T-helper 1 cell treated with Interleukin-12 subunit alpha and Interleukin-12 subunit beta and Interleukin-4 antibody, amounts not matched to agents 30 μg/mL and 1 μg/mL, for 36 hours (primary cell): ENCODE results near the gene SNAP47.

ENCODE experiments used
- H3K27ac Mint-ChIP-seq: one replicate; pipeline ENCODE4 v1.8.0; 2021; ENCODE audit warnings: mild to moderate bottlenecking, mixed read lengths
- H3K27me3 Mint-ChIP-seq: one replicate; pipeline ENCODE4 v1.8.0; 2021; ENCODE audit warnings: low read depth, mixed read lengths
- H3K36me3 Mint-ChIP-seq: one replicate; pipeline ENCODE4 v1.8.0; 2021; ENCODE audit warnings: low read depth, mixed read lengths
- H3K4me1 Mint-ChIP-seq: one replicate; pipeline ENCODE4 v1.8.0; 2021; ENCODE audit warnings: low read depth, mixed read lengths
- H3K4me3 Mint-ChIP-seq: one replicate; pipeline ENCODE4 v1.8.0; 2021; ENCODE audit warnings: mild to moderate bottlenecking, moderate library complexity, mixed read lengths
- H3K9me3 Mint-ChIP-seq: one replicate; pipeline ENCODE4 v1.8.0; 2021; ENCODE audit warnings: mixed read lengths

Gene SNAP47

DNA sequence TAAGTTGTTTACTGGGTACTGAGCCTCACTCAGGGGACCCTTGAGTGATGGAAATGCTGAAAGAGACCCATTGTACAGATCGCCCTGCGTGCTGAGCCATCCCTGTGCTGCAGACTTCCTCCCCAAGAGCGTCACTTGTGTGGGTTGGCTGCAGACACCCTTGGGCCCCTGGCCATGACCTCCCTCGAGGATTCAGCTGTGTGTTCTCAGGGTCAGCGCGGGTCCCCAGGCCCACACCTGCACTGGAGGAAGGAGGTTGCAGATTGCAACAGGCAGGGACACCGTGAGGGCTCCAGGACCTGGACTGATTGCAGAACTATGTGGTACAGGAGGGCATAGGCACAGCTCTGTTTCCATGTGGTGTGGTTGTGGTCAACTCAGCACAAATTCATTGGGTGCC, 4.4 kb downstream of the SNAP47 start:
- Mint-ChIP-seq H3K4me3 (no peak overlapping the region), H3K36me3 (peaks cover 3% of the 10 kb centered on the region), H3K27ac (no peak overlapping the region), H3K27me3 (no peaks in the 10 kb centered on the region), H3K4me1 (peaks cover 32% of the 10 kb centered on the region), H3K9me3 (no peaks in the 10 kb centered on the region)

DNA sequence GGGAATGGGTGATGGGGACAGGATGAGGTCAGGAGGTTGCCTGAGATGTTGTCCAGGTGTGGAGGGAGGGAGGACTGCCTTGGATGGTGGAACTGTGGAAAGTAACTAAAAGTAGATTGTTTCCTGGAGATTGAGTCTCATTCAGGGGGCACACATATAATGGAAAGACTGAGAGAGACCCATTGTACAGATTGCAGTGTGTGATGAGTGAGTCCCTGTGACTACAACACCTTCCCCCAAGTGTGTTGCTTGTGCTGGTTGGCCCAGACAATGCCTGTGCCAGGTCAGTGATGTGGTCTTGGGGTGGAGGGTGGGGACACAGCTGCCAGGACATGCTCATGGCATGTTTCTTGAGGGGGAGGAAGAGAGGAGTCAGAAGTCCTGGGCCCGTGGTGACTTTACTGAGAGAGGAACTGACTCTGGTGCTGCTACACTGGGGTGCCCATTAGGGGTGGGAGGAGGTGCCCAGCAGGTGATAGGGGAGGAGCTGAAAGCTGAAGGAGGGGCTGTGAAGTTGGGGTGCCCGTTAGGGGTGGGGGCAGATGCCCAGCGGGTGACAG, 5.2 kb downstream of the SNAP47 start:
- H3K27me3 Mint-ChIP-seq = no peaks in the 10 kb centered on the region
- H3K27ac Mint-ChIP-seq = no peak overlapping the region
- no peaks in the 10 kb centered on the region for H3K9me3 Mint-ChIP-seq
- peaks cover 3% of the 10 kb centered on the region for H3K36me3 Mint-ChIP-seq
- peaks cover 38% of the 10 kb centered on the region for H3K4me1 Mint-ChIP-seq
- no peak overlapping the region for H3K4me3 Mint-ChIP-seq

- Mint-ChIP-seq H3K36me3 (peaks cover 1% of the 10 kb centered on the region), H3K4me1 (peaks cover 31% of the 10 kb centered on the region), H3K9me3 (no peaks in the 10 kb centered on the region), H3K27me3 (no peaks in the 10 kb centered on the region), H3K27ac (peak overlapping the region; percentile 22), H3K4me3 (no peak overlapping the region)
Observed at GRCh38 chr1:227741166-227741870, 6.1 kb downstream of the SNAP47 start.

DNA sequence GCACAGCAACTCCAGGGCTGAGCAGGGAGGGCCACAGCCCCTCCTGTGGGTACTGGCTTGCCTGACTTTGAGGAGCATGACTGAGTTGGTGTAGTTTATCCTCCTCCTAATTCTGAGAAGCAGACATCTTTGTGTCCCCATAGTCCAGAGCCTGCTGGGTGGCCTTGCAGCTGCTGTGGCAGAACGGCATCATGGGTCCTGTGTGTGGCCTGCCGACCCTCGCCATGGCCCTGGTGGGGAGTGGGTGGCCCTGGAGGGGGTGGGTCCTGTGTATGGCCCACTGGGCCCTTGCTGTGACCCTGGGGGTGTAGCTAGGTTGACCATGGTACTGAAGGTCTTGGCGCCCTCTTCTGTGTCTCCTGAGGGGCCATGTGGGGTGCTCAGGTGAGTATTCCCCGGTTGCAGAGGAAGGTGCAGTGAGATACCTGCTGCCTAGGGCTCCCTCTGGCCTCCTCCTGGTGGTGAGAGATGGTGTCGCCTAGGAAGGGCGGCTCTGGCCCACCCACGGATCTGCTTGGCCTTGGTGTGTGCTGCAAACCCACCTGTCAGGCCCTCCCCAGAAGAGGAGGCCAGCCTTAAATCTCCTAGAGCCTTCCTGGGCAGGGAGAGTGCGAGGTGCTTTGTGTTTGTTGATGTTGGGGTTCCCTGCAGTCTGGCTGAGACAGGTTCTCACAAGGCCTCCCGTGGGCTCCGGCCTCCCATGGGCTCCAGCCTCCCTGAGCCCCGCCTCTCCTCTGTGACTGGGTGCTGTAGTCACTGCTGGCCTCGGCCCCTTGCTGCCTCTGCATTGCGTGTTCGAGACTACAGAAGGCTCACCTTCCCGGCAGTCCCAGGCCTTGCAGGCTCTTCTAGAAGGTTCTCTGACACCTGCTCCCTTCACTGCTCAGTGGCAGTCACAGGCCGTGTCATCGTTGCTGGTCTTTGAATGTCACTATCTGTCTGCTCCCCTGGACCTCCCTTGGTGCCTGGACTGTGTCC, 7.8 kb downstream of the SNAP47 start:
- Mint-ChIP-seq H3K27me3 (no peaks in the 10 kb centered on the region), H3K4me3 (no peak overlapping the region), H3K9me3 (no peaks in the 10 kb centered on the region), H3K36me3 (peaks cover 4% of the 10 kb centered on the region), H3K4me1 (peaks cover 25% of the 10 kb centered on the region), H3K27ac (no peak overlapping the region)

DNA sequence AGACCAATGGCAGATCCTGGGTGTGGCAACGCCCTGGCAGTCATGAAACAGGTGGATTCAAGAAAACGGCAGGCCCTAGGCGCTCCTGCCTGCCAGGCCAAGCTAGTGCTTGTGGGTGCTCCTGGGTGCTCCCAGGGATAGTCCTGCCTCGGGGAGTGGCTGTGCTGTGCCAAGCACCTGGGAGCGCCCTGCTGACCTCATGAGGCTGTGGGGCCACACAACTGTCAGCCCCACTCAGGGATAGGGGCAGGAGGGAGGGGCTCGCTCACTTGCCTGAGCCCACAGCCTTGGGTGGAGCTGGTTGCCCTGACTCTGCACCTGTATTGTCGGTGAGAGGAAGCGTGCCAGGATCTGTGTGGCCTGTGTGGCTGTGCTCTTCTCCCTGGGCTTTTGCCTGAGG, 9.4 kb downstream of the SNAP47 start:
- Mint-ChIP-seq H3K36me3 (peaks cover 6% of the 10 kb centered on the region), H3K27ac (no peak overlapping the region), H3K9me3 (no peaks in the 10 kb centered on the region), H3K4me1 (peaks cover 34% of the 10 kb centered on the region), H3K27me3 (no peaks in the 10 kb centered on the region), H3K4me3 (no peak overlapping the region)

GRCh38 chr1:227745568-227746265, 10.5 kb downstream of the SNAP47 start:
- Mint-ChIP-seq H3K4me3 (no peak overlapping the region), H3K4me1 (peaks cover 29% of the 10 kb centered on the region), H3K9me3 (no peaks in the 10 kb centered on the region), H3K27ac (no peak overlapping the region), H3K36me3 (peaks cover 6% of the 10 kb centered on the region), H3K27me3 (no peaks in the 10 kb centered on the region)

DNA sequence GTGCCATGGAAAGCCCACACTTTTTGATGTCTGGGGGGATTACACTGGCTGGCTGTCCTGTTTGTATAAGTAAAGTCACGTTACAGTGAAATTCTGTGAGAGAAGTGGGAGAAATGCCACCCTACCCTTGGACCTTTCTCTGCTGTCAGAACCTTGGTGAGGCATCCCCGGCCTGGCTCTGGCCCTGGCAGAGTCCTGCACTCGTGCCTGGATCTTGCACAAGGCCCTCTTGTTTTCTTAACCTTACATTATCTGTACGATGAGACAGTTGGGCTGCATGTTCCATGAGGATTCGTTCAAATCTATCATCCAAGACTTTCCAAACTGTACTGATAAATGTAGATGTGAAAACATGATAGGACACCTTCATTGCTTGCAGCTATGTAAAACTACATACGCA, 11.4 kb downstream of the SNAP47 start:
- H3K27me3 Mint-ChIP-seq = no peaks in the 10 kb centered on the region
- no peak overlapping the region for H3K27ac Mint-ChIP-seq
- H3K36me3 Mint-ChIP-seq = peaks cover 6% of the 10 kb centered on the region
- H3K9me3 Mint-ChIP-seq = no peaks in the 10 kb centered on the region
- no peak overlapping the region for H3K4me3 Mint-ChIP-seq
- H3K4me1 Mint-ChIP-seq = peaks cover 27% of the 10 kb centered on the region

- peaks cover 27% of the 10 kb centered on the region for H3K4me1 Mint-ChIP-seq
- H3K9me3 Mint-ChIP-seq = no peaks in the 10 kb centered on the region
- H3K4me3 Mint-ChIP-seq = no peak overlapping the region
- peaks cover 6% of the 10 kb centered on the region for H3K36me3 Mint-ChIP-seq
- H3K27ac Mint-ChIP-seq = no peak overlapping the region
- H3K27me3 Mint-ChIP-seq = no peaks in the 10 kb centered on the region
Observed at GRCh38 chr1:227747382-227747781, 12.1 kb downstream of the SNAP47 start.

DNA sequence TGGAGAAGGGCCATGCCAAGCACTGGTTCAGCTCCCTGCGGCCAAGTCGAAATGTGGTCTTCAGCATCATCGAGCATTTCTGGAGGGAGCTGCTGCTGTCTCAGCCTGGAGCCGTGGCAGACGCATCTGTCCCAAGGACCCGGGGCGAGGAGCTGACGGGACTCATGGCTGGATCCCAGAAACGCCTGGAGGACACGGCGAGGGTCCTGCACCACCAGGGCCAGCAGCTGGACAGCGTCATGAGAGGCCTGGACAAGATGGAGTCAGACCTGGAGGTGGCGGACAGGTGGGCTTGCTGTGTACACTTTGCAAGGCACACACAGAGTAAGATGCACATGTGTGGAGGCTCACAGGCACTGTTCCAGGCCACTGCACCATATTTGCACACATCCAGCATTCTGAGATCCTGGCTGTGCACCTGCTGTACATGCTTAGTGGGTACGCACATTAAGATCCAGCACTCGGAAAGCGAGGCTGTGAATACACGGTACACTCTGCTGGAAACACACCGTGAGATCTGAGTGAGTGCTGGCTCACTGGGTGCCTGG, 12.8 kb downstream of the SNAP47 start:
- peak overlapping the region; percentile 72 for H3K27ac Mint-ChIP-seq
- H3K9me3 Mint-ChIP-seq = no peaks in the 10 kb centered on the region
- no peak overlapping the region for H3K4me3 Mint-ChIP-seq
- H3K4me1 Mint-ChIP-seq = peaks cover 27% of the 10 kb centered on the region
- peaks cover 6% of the 10 kb centered on the region for H3K36me3 Mint-ChIP-seq
- no peaks in the 10 kb centered on the region for H3K27me3 Mint-ChIP-seq

- peak overlapping the region; percentile 72 for H3K27ac Mint-ChIP-seq
- no peaks in the 10 kb centered on the region for H3K27me3 Mint-ChIP-seq
- no peaks in the 10 kb centered on the region for H3K9me3 Mint-ChIP-seq
- peaks cover 25% of the 10 kb centered on the region for H3K4me1 Mint-ChIP-seq
- no peak overlapping the region for H3K4me3 Mint-ChIP-seq
- peaks cover 6% of the 10 kb centered on the region for H3K36me3 Mint-ChIP-seq
Observed at GRCh38 chr1:227748496-227749182, 13.4 kb downstream of the SNAP47 start.

GRCh38 chr1:227749225-227749624, 14.0 kb downstream of the SNAP47 start:
- Mint-ChIP-seq H3K27ac (peak overlapping the region; percentile 72), H3K36me3 (peaks cover 6% of the 10 kb centered on the region), H3K9me3 (no peaks in the 10 kb centered on the region), H3K4me3 (no peak overlapping the region), H3K4me1 (peaks cover 19% of the 10 kb centered on the region), H3K27me3 (no peaks in the 10 kb centered on the region)

GRCh38 chr1:227749916-227750710, 14.9 kb downstream of the SNAP47 start:
- no peaks in the 10 kb centered on the region for H3K27me3 Mint-ChIP-seq
- H3K36me3 Mint-ChIP-seq = peaks cover 9% of the 10 kb centered on the region
- no peak overlapping the region for H3K27ac Mint-ChIP-seq
- H3K4me3 Mint-ChIP-seq = no peak overlapping the region
- no peaks in the 10 kb centered on the region for H3K9me3 Mint-ChIP-seq
- peaks cover 16% of the 10 kb centered on the region for H3K4me1 Mint-ChIP-seq
